SK-N-SH treated with all-trans-retinoic acid at 6 μM for 48 hours (cell line): ENCODE results near the gene RNFT2.

Source experiments
- ATAC-seq: fragments of 200-7000 bp; cut with Tn5 transposase; 3 replicates; pipeline ENCODE4 v1.9.1; 2020; ENCODE audit warnings: mild to moderate bottlenecking, moderate library complexity
- ARNTL ChIP-seq: fragments of 450-650 bp; formaldehyde crosslinking; IDR thresholded peaks from 2 replicates; pipeline ENCODE4 v1.5.0; 2020; ENCODE audit warnings: low read depth, mild to moderate bottlenecking, moderate library complexity, borderline replicate concordance
- CSRNP3 ChIP-seq: fragments of 250-450 bp; sonication (Bioruptor Pico); IDR thresholded peaks from 2 replicates; pipeline ENCODE4 v1.5.1; 2021; ENCODE audit warnings: mild to moderate bottlenecking, moderate library complexity
- ESRRG ChIP-seq: fragments of 250-450 bp; sonication (Bioruptor Pico); IDR thresholded peaks from 2 replicates; pipeline ENCODE4 v1.6.1; 2021; ENCODE audit warnings: mild to moderate bottlenecking
- GLIS3 ChIP-seq: fragments of 250-450 bp; sonication (Bioruptor Pico); IDR thresholded peaks from 2 replicates; pipeline ENCODE4 v1.5.0; 2020; ENCODE audit warnings: mild to moderate bottlenecking, moderate library complexity
- ISL1 ChIP-seq: fragments of 250-450 bp; sonication (Bioruptor Pico); IDR thresholded peaks from 2 replicates; pipeline ENCODE4 v2.1.2; 2022; ENCODE audit warnings: mild to moderate bottlenecking, moderate library complexity
- OSR1 ChIP-seq: fragments of 250-450 bp; sonication (Bioruptor Pico); IDR thresholded peaks from 2 replicates; pipeline ENCODE4 v1.8.0; 2022; ENCODE audit warnings: moderate library complexity, mild to moderate bottlenecking, inconsistent platforms
- PPARA ChIP-seq: fragments of 250-450 bp; sonication (Bioruptor Pico); IDR thresholded peaks from 2 replicates; pipeline ENCODE4 v1.5.0; 2020; ENCODE audit warnings: mild to moderate bottlenecking, borderline replicate concordance
- RARB ChIP-seq: fragments of 250-450 bp; sonication (Bioruptor Pico); IDR thresholded peaks from 2 replicates; pipeline ENCODE4 v1.8.0; 2021; ENCODE audit warnings: mild to moderate bottlenecking, moderate library complexity
- SNAI2 ChIP-seq: fragments of 250-450 bp; sonication (Bioruptor Pico); IDR thresholded peaks from 2 replicates; pipeline ENCODE4 v1.5.0; 2020; ENCODE audit warnings: mild to moderate bottlenecking, moderate library complexity
- TOX ChIP-seq: fragments of 250-450 bp; sonication (Bioruptor Pico); IDR thresholded peaks from 2 replicates; pipeline ENCODE4 v1.8.0; 2021; ENCODE audit warnings: mild to moderate bottlenecking, moderate library complexity, borderline replicate concordance
- ZC3H10 ChIP-seq: fragments of 250-450 bp; sonication (Bioruptor Pico); IDR thresholded peaks from 2 replicates; pipeline ENCODE4 v1.5.1; 2021; ENCODE audit warnings: mild to moderate bottlenecking, moderate library complexity
- ZFP30 ChIP-seq: fragments of 450-650 bp; formaldehyde crosslinking; IDR thresholded peaks from 2 replicates; pipeline ENCODE4 v1.5.0; 2022; ENCODE audit warnings: mild to moderate bottlenecking, moderate library complexity
- ZNF565 ChIP-seq: fragments of 450-650 bp; formaldehyde crosslinking; conservative IDR thresholded peaks from 2 replicates; pipeline ENCODE4 v1.5.0; 2020; ENCODE audit warnings: low read depth, mild to moderate bottlenecking, moderate library complexity
- ZNF70 ChIP-seq: fragments of 450-650 bp; formaldehyde crosslinking; IDR thresholded peaks from 2 replicates; pipeline ENCODE4 v1.5.0; 2020; ENCODE audit warnings: mild to moderate bottlenecking, moderate library complexity
- ZNF8 ChIP-seq: fragments of 450-650 bp; formaldehyde crosslinking; IDR thresholded peaks from 2 replicates; pipeline ENCODE4 v1.5.0; 2020; ENCODE audit warnings: mild to moderate bottlenecking, moderate library complexity
- TF ChIP-seq, protein P1 (sequence below): fragments of 250-450 bp; sonication (Bioruptor Pico); IDR thresholded peaks from 2 replicates; pipeline ENCODE4 v1.8.0; 2021; ENCODE audit warnings: low read depth, mild to moderate bottlenecking, moderate library complexity, borderline replicate concordance
- TF ChIP-seq, protein P2 (sequence below): fragments of 250-450 bp; sonication (Bioruptor Pico); IDR thresholded peaks from 2 replicates; pipeline ENCODE4 v1.5.1; 2020; ENCODE audit warnings: low read depth, mild to moderate bottlenecking, moderate library complexity
- TF ChIP-seq, protein P3 (sequence below): fragments of 250-450 bp; sonication (Bioruptor Pico); IDR thresholded peaks from 2 replicates; pipeline ENCODE4 v1.5.0; 2020; ENCODE audit warnings: mild to moderate bottlenecking, moderate library complexity

Gene RNFT2

GRCh38 chr12:116802018-116802417, 63.9 kb downstream of the RNFT2 start:
- no peak for TF ChIP-seq ZFP30 (CRISPR knock-in tag)
- no peak for TF ChIP-seq RARB (CRISPR knock-in tag)
- TF ChIP-seq ARNTL = no peak
- TF ChIP-seq ISL1 (CRISPR knock-in tag) = no peak
- TF ChIP-seq SNAI2 (CRISPR knock-in tag) = no peak
- no peak for TF ChIP-seq GLIS3 (CRISPR knock-in tag)
- TF ChIP-seq OSR1 (CRISPR knock-in tag) = no peak
- TF ChIP-seq ZNF70 (CRISPR knock-in tag) = no peak
- ATAC-seq = no peak

DNA sequence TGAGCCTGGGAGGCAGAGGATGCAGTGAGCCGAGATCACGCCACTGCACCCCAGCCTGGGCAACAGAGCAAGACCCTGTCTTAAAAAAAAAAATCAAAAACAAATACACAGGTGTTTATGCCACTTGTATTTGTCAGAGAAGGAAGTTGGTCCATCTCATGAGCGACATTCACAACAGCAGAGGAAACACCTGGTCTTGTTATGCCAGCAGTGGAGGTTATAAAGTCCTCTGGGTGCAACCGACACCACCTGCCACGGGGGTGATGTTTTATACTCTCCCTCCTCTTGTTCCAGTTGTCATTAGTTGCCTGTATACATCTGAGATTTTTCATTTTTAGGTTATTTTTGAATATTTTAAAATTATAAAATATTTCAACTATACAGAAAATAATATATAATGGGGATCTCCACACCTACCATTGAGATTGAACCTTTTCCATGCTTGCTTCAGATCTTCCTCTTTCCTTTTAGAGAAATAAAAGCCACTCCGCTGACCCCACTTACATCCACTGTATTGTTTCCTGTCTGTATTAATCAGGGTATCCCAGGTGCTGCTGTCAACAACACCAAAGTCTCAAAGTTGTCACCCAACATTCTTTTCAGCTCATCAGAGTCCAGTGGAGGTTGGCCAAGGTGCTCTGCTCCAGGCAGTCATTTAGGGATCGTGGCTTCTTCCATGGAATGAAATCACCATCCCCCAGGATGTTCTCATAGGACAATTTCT, 65.1 kb downstream of the RNFT2 start:
- ATAC-seq = no peak
- no peak for TF ChIP-seq TOX
- TF ChIP-seq ARNTL = no peak
- no peak for TF ChIP-seq ZC3H10
- no peak for TF ChIP-seq PPARA (CRISPR knock-in tag)
- TF ChIP-seq CSRNP3 = no peak
- TF ChIP-seq, protein P1, sequence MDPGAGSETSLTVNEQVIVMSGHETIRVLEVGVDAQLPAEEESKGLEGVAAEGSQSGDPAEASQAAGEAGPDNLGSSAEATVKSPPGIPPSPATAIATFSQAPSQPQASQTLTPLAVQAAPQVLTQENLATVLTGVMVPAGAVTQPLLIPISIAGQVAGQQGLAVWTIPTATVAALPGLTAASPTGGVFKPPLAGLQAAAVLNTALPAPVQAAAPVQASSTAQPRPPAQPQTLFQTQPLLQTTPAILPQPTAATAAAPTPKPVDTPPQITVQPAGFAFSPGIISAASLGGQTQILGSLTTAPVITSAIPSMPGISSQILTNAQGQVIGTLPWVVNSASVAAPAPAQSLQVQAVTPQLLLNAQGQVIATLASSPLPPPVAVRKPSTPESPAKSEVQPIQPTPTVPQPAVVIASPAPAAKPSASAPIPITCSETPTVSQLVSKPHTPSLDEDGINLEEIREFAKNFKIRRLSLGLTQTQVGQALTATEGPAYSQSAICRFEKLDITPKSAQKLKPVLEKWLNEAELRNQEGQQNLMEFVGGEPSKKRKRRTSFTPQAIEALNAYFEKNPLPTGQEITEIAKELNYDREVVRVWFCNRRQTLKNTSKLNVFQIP (CRISPR knock-in tag) = no peak
- TF ChIP-seq, protein P2, sequence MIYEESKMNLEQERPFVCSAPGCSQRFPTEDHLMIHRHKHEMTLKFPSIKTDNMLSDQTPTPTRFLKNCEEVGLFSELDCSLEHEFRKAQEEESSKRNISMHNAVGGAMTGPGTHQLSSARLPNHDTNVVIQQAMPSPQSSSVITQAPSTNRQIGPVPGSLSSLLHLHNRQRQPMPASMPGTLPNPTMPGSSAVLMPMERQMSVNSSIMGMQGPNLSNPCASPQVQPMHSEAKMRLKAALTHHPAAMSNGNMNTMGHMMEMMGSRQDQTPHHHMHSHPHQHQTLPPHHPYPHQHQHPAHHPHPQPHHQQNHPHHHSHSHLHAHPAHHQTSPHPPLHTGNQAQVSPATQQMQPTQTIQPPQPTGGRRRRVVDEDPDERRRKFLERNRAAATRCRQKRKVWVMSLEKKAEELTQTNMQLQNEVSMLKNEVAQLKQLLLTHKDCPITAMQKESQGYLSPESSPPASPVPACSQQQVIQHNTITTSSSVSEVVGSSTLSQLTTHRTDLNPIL = no peak
- TF ChIP-seq SNAI2 (CRISPR knock-in tag) = no peak
- TF ChIP-seq, all 23 proteins: peak for 0

DNA sequence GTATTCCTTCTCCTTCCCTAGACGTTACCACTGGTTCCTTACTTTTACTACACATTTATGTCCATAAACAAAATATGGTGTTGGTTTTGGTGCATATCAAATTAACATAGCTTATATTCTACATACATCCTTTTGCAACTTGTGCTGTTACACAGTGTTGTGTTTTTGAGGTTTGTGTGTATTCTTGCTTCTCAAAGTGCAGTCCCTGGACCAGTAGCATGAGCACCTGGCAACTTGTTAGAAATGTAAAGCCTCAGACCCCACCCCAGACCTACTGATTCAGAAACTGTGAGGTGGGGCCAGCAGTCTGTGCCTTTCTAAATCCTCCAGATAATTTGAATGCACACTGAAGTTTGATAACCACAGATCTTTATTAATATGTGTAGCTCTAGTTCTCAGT, 65.9 kb downstream of the RNFT2 start:
- TF ChIP-seq ZNF70 (CRISPR knock-in tag) (no peak), ESRRG (CRISPR knock-in tag) (no peak), TOX (no peak), ZNF565 (no peak), ZNF8 (CRISPR knock-in tag) (no peak), SNAI2 (CRISPR knock-in tag) (no peak), ISL1 (CRISPR knock-in tag) (no peak)
- TF ChIP-seq, protein P1 (CRISPR knock-in tag) = no peak
- ATAC-seq = no peak

DNA sequence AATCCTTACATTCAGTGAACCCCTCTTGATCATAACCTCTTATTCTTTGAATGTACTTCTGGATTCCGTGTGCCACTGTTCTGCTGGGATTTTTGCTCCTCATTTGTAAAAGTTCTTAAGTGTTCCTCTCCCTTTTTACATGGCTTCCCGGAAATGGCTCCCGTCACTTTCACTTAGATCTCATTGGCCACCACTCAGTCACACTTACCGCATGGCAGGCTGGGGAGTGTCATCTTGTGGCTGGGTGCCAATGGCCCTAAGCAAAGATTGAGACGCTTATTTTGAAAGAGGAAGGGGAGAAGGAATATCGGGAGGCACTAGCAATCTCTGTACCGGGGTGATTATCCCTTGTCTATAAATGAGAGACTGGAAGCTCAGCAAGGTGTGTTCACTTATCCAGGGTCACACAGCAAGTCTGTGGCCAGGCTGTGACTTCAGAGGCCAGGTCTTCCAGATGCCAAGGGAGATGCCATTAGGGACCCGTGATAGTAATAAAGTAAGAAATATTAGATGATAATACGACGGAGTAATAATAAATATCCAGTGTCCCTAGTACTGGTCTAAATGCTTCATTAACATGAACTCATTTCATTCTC, 68.8 kb downstream of the RNFT2 start:
- TF ChIP-seq ESRRG (CRISPR knock-in tag) = no peak
- no peak for TF ChIP-seq ZNF565
- no peak for TF ChIP-seq SNAI2 (CRISPR knock-in tag)
- TF ChIP-seq, protein P3, sequence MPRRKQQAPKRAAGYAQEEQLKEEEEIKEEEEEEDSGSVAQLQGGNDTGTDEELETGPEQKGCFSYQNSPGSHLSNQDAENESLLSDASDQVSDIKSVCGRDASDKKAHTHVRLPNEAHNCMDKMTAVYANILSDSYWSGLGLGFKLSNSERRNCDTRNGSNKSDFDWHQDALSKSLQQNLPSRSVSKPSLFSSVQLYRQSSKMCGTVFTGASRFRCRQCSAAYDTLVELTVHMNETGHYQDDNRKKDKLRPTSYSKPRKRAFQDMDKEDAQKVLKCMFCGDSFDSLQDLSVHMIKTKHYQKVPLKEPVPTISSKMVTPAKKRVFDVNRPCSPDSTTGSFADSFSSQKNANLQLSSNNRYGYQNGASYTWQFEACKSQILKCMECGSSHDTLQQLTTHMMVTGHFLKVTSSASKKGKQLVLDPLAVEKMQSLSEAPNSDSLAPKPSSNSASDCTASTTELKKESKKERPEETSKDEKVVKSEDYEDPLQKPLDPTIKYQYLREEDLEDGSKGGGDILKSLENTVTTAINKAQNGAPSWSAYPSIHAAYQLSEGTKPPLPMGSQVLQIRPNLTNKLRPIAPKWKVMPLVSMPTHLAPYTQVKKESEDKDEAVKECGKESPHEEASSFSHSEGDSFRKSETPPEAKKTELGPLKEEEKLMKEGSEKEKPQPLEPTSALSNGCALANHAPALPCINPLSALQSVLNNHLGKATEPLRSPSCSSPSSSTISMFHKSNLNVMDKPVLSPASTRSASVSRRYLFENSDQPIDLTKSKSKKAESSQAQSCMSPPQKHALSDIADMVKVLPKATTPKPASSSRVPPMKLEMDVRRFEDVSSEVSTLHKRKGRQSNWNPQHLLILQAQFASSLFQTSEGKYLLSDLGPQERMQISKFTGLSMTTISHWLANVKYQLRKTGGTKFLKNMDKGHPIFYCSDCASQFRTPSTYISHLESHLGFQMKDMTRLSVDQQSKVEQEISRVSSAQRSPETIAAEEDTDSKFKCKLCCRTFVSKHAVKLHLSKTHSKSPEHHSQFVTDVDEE (CRISPR knock-in tag) = no peak
- no peak for ATAC-seq
